ENCODE results near the gene FAM20C. TPM values are rescaled to one million over a fixed set of nuclear protein-coding genes. Genes with fewer than 3 reads are reported as not detected.

Gene FAM20C
- total RNA-seq, 2 donors from 2014 or later, result 33.5 to 53.5 TPM

GRCh38 chr7:245574-246295 lies 53.4 kb downstream of the FAM20C start:
- H3K27ac Mint-ChIP-seq, result peak overlapping the region; percentile 26
- Histone ChIP-seq H3K9me3 (ENCODE audit: control insufficient read depth, low read length) (no peaks in the 10 kb centered on the region), H3K9ac (ENCODE audit: extremely low read depth, low read length, poor library complexity, severe bottlenecking) (no peak overlapping the region), H3K4me3 (ENCODE audit: low read length) (no peak overlapping the region), H3K4me1 (ENCODE audit: control insufficient read depth, insufficient read depth, low read length) (no peaks in the 10 kb centered on the region), H3K36me3 (ENCODE audit: control insufficient read depth, insufficient read depth, low read length) (no peaks in the 10 kb centered on the region), H3K27ac (ENCODE audit: low read depth, low read length) (no peak overlapping the region), H3K27me3 (ENCODE audit: control insufficient read depth, insufficient read depth, low read length, poor library complexity, severe bottlenecking) (no peaks in the 10 kb centered on the region)
- peaks cover 36% of the 10 kb centered on the region for H3K36me3 Mint-ChIP-seq (ENCODE audit: low read depth)
- H3K9me3 Mint-ChIP-seq, result no peaks in the 10 kb centered on the region
- WGBS, 2 experiments (ENCODE audit: insufficient coverage in 1 of 2, insufficient read length in 1 of 2), result 92 to 97% methylated on average over 29 to 36 of the region's 36 CpGs
- no peaks in the 10 kb centered on the region for H3K4me1 Mint-ChIP-seq
- no peaks in the 10 kb centered on the region for H3K27me3 Mint-ChIP-seq (ENCODE audit: insufficient read depth)
- H3K4me3 Mint-ChIP-seq, result no peak overlapping the region
- TF ChIP-seq CTCF (conservative IDR thresholded peaks at IDR 0.05), result no peak
- no peak for DNase-seq

DNA sequence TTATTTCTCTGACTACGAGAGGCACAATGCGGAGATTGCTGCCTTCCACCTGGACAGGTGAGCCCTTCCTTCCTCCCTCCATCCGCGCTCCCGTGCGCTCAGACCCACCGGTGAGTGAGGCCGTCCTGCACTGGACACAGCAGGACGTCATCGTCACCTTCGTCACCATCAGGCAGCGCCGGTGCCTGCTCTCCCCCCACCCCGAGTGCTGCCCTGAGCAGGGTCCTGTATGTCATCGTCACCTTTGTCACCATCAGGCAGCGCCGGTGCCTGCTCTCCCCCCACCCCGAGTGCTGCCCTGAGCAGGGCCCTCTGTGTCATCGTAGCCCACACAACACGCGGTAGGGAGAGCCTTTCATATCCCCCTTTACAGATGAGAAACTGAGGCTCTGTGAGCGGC lies 54.1 kb downstream of the FAM20C start:
- whole genome bisulfite sequencing, 2 experiments (ENCODE audit: insufficient coverage in 1 of 2, insufficient read length in 1 of 2), result 87% methylated on average over 6 to 22 of the region's 22 CpGs
- H3K9me3 Mint-ChIP-seq, result no peaks in the 10 kb centered on the region

DNA sequence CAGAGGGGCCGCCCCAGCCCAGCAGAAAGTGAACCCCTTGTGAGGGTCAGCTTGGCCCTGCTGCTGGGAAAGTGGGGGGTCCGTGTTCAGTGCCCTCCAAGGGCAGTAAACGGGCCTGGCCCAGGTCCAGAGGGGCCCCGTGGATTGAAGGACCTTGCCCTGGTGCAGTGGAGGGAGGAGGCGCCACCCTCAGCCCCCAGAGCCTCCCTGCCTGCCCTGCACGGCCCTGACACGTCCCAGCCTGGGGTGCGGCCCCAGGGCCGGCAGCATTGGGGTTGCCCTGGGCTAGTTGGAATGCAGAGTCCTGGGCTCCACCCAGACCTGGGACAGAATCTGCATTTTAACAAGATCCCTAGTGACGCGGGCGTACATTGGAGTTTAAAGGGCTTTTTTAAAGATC lies 54.8 kb downstream of the FAM20C start:
- DNase-seq, result no peak
- peaks cover 35% of the 10 kb centered on the region for H3K36me3 Mint-ChIP-seq (ENCODE audit: low read depth)

More for the DNA sequence above, 54.1 kb downstream of the FAM20C start:
- Histone ChIP-seq H3K4me1 (ENCODE audit: control insufficient read depth, insufficient read depth, low read length) (no peaks in the 10 kb centered on the region), H3K9me3 (ENCODE audit: control insufficient read depth, low read length) (no peaks in the 10 kb centered on the region), H3K36me3 (ENCODE audit: control insufficient read depth, insufficient read depth, low read length) (no peaks in the 10 kb centered on the region), H3K9ac (ENCODE audit: extremely low read depth, low read length, poor library complexity, severe bottlenecking) (no peak overlapping the region), H3K27ac (ENCODE audit: low read depth, low read length) (no peak overlapping the region), H3K27me3 (ENCODE audit: control insufficient read depth, insufficient read depth, low read length, poor library complexity, severe bottlenecking) (no peaks in the 10 kb centered on the region), H3K4me3 (ENCODE audit: low read length) (no peak overlapping the region)
- Mint-ChIP-seq H3K36me3 (ENCODE audit: low read depth) (peaks cover 34% of the 10 kb centered on the region), H3K4me1 (no peaks in the 10 kb centered on the region), H3K27me3 (ENCODE audit: insufficient read depth) (no peaks in the 10 kb centered on the region), H3K27ac (peak overlapping the region; percentile 50), H3K4me3 (no peak overlapping the region)
- no peak for TF ChIP-seq CTCF (conservative IDR thresholded peaks at IDR 0.05)
- DNase-seq, result no peak

More for the DNA sequence above, 54.8 kb downstream of the FAM20C start:
- Mint-ChIP-seq H3K27ac (no peak overlapping the region), H3K27me3 (ENCODE audit: insufficient read depth) (no peaks in the 10 kb centered on the region), H3K9me3 (no peaks in the 10 kb centered on the region), H3K4me3 (no peak overlapping the region), H3K4me1 (no peaks in the 10 kb centered on the region)
- Histone ChIP-seq H3K9ac (ENCODE audit: extremely low read depth, low read length, poor library complexity, severe bottlenecking) (no peak overlapping the region), H3K27ac (ENCODE audit: low read depth, low read length) (no peak overlapping the region), H3K36me3 (ENCODE audit: control insufficient read depth, insufficient read depth, low read length) (no peaks in the 10 kb centered on the region), H3K4me1 (ENCODE audit: control insufficient read depth, insufficient read depth, low read length) (no peaks in the 10 kb centered on the region), H3K4me3 (ENCODE audit: low read length) (no peak overlapping the region), H3K9me3 (ENCODE audit: control insufficient read depth, low read length) (no peaks in the 10 kb centered on the region), H3K27me3 (ENCODE audit: control insufficient read depth, insufficient read depth, low read length, poor library complexity, severe bottlenecking) (no peaks in the 10 kb centered on the region)
- WGBS, 2 experiments (ENCODE audit: insufficient coverage in 1 of 2, insufficient read length in 1 of 2), result 80% methylated on average over 5 to 12 of the region's 12 CpGs
- no peak for TF ChIP-seq CTCF (conservative IDR thresholded peaks at IDR 0.05)

All from endodermal cell (in vitro differentiated cells).